Endometrial microvascular endothelial cells (primary cell): ENCODE results near the gene STK32B. TPM values are rescaled to one million over a fixed set of nuclear protein-coding genes. Genes with fewer than 3 reads are reported as not detected.
"Not testable (repeated sequence)": the region's sequence is repeated elsewhere in the genome, so short reads cannot be mapped to it uniquely, and the experiment has no call there.

Source experiments
- in situ Hi-C: cut with HindIII; loops from 2 replicates; pipeline ENCODE4 v1.10.0; 2017; ENCODE audit warnings: low sequenced_read_pairs, low pct_unique_long_range_greater_than_20kb; ENCODE audit errors: inconsistent ontology term
- total RNA-seq: library from RNA; depleted of rRNA; stranded (reverse); fragments of >200 nt; gene quantifications from one replicate; pipeline ENCODE4 v1.2.3, GENCODE V29; 2015; ENCODE audit errors: inconsistent ontology term

Gene STK32B
- total RNA-seq, 1 donor from 2014 or later, result 9.5 TPM

GRCh38 chr4:5139141-5139540 lies 87.9 kb downstream of the STK32B start:
- in situ Hi-C loops, result no loop called here

- in situ Hi-C loops, result no loop called here
Observed at GRCh38 chr4:5141802-5142201, 90.5 kb downstream of the STK32B start.

- in situ Hi-C loops, result no loop called here
Observed at GRCh38 chr4:5142726-5143125, 91.4 kb downstream of the STK32B start.

- in situ Hi-C loops, result no loop called here
Observed at GRCh38 chr4:5143306-5143861, 92.1 kb downstream of the STK32B start.

- in situ Hi-C loops, result no loop called here
Observed at GRCh38 chr4:5143940-5144339, 92.7 kb downstream of the STK32B start.

- in situ Hi-C loops, result no loop called here
Observed at GRCh38 chr4:5144384-5144783, 93.1 kb downstream of the STK32B start.

- in situ Hi-C loops, result no loop called here
Observed at GRCh38 chr4:5146248-5146647, 95.0 kb downstream of the STK32B start.

GRCh38 chr4:5152521-5152920 lies 101.2 kb downstream of the STK32B start:
- in situ Hi-C loops, result no loop called here

- in situ Hi-C loops, result no loop called here
Observed at GRCh38 chr4:5156682-5157081, 105.4 kb downstream of the STK32B start.

- in situ Hi-C loops, result no loop called here
Observed at GRCh38 chr4:5157791-5158770, 106.8 kb downstream of the STK32B start.

- in situ Hi-C loops, result no loop called here
Observed at GRCh38 chr4:5158825-5159224, 107.5 kb downstream of the STK32B start.

- in situ Hi-C loops, result no loop called here
Observed at GRCh38 chr4:5160668-5161067, 109.4 kb downstream of the STK32B start.

- in situ Hi-C loops, result no loop called here
Observed at GRCh38 chr4:5162909-5163508, 111.7 kb downstream of the STK32B start.

- in situ Hi-C loops, result no loop called here
Observed at GRCh38 chr4:5164221-5164912, 113.1 kb downstream of the STK32B start.

- in situ Hi-C loops, result no loop called here
Observed at GRCh38 chr4:5165420-5166369, 114.4 kb downstream of the STK32B start.

- in situ Hi-C loops, result no loop called here
Observed at GRCh38 chr4:5166377-5166776, 115.1 kb downstream of the STK32B start.

- in situ Hi-C loops, result no loop called here
Observed at GRCh38 chr4:5168891-5169290, 117.6 kb downstream of the STK32B start.

GRCh38 chr4:5175836-5176235 lies 124.6 kb downstream of the STK32B start:
- in situ Hi-C loops, result not testable (repeated sequence)
